Measurements from ENCODE around the gene RDH11. TPM values are rescaled to one million over a fixed set of nuclear protein-coding genes. Genes with fewer than 3 reads are reported as not detected.

Gene RDH11
- total RNA-seq, 2 donors from 2014 or later: 19.4 to 26.2 TPM

GRCh38 chr14:67735336-67736147, 40.0 kb upstream of the RDH11 start:
- H3K9me3 ChIP-seq: no peaks in the 10 kb centered on the region
- no peak overlapping the region for H3K4me3 ChIP-seq
- peak overlapping the region in 2 of 4 donors; percentile 30 to 46 for H3K27ac ChIP-seq
- no peaks in the 10 kb centered on the region for H3K36me3 ChIP-seq (replicated peaks in 1 of 2; ENCODE audit: insufficient read depth in 1 of 2, low read depth in 2 of 2)
- no peaks in the 10 kb centered on the region for H3K27me3 ChIP-seq
- WGBS, 2 donors: 36 to 50% methylated on average over 10 of the region's 10 CpGs
- no peak for ATAC-seq
- intact Hi-C loops (cut with DNase I): no loop called here
- peaks cover 43% of the 10 kb centered on the region for H3K4me1 ChIP-seq
- DNase-seq: peak; percentile 17 to 58 (median 38)
- no peak for TF ChIP-seq POLR2A (IDR thresholded peaks at IDR 0.05)
- no peak for TF ChIP-seq CTCF (IDR thresholded peaks at IDR 0.05)

GRCh38 chr14:67734675-67735074, 39.1 kb upstream of the RDH11 start:
- H3K4me1 ChIP-seq: peaks cover 41% of the 10 kb centered on the region
- H3K9me3 ChIP-seq: no peaks in the 10 kb centered on the region
- TF ChIP-seq CTCF (IDR thresholded peaks at IDR 0.05) (no peak), POLR2A (IDR thresholded peaks at IDR 0.05) (no peak)
- H3K27me3 ChIP-seq: no peaks in the 10 kb centered on the region
- 81 to 92% methylated on average over 3 of the region's 3 CpGs for WGBS, 2 donors
- no peaks in the 10 kb centered on the region for H3K36me3 ChIP-seq (replicated peaks in 1 of 2; ENCODE audit: insufficient read depth in 1 of 2, low read depth in 2 of 2)
- intact Hi-C loops (cut with DNase I): no loop called here
- H3K27ac ChIP-seq: no peak overlapping the region
- DNase-seq (no peak), ATAC-seq (no peak)
- no peak overlapping the region for H3K4me3 ChIP-seq

DNA sequence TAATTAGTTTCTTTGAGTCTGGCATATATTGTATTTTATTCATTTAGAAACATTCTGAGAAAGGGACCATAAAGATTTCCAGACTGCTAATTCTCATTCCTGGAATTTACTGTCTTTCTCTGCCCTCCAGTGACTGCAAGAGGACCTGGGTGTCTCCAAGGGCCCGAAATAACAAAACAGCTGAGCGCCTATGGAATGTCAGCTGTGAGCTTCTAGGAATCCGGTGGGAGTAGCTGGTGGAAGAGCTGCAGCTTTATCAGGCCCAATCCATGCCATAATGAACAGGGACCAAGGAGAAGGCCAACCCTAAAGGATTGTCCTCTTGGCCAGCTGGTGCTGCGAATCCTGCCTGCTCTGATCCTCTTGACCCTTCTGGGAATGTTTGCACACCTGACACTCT, 38.1 kb upstream of the RDH11 start:
- Histone ChIP-seq H3K4me3 (no peak overlapping the region), H3K27ac (no peak overlapping the region), H3K9me3 (no peaks in the 10 kb centered on the region), H3K36me3 (replicated peaks in 1 of 2; ENCODE audit: insufficient read depth in 1 of 2, low read depth in 2 of 2) (no peaks in the 10 kb centered on the region), H3K27me3 (no peaks in the 10 kb centered on the region), H3K4me1 (peaks cover 40% of the 10 kb centered on the region)
- DNase-seq (no peak), ATAC-seq (no peak)
- WGBS, 2 donors: 75 to 89% methylated on average over 4 of the region's 4 CpGs
- intact Hi-C loops (cut with DNase I): no loop called here
- TF ChIP-seq POLR2A (IDR thresholded peaks at IDR 0.05): no peak
- TF ChIP-seq CTCF (IDR thresholded peaks at IDR 0.05): no peak

DNA sequence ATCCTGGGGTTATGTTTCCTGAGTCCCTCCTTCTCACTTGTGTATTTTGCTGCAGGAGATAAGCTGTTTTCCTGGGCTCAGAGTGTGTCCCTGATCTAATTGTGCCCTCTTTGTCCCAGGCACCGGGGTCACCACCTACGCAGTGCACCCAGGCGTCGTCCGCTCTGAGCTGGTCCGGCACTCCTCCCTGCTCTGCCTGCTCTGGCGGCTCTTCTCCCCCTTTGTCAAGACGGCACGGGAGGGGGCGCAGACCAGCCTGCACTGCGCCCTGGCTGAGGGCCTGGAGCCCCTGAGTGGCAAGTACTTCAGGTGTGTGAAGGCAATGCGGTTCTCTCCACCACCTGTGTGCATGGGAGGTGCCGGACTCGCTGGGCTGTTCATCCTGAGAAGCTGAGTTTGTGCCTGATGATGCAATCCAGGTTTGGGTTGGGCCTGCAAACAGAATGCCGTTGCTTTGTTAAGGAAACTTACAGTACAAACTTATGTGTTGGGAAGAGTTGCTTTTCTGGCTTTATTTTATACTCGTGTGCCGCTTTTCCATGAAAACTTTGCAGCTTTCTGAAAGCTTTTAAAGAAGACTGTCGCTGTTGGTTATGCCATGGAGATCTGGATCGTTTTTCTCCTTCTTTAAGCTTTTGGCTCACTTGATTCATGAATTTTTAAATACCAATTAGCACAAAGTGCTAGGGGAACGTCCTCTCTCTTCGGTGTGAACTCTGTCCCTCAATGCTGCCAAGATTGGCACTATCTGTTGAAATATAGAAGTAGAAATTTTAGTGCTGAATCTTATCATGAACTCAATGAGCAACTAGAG, 33.7 kb upstream of the RDH11 start:
- no peaks in the 10 kb centered on the region for H3K27me3 ChIP-seq
- H3K27ac ChIP-seq: peak overlapping the region in 2 of 4 donors; percentile 9
- ATAC-seq (peak; percentile 82), DNase-seq (peak; percentile 41 to 56 (median 52))
- no peak overlapping the region for H3K4me3 ChIP-seq
- TF ChIP-seq POLR2A (IDR thresholded peaks at IDR 0.05): no peak
- no peak for TF ChIP-seq CTCF (IDR thresholded peaks at IDR 0.05)
- H3K4me1 ChIP-seq: peaks cover 9% of the 10 kb centered on the region
- no peaks in the 10 kb centered on the region for H3K9me3 ChIP-seq
- intact Hi-C loops (cut with DNase I): no loop called here
- H3K36me3 ChIP-seq (replicated peaks in 1 of 2; ENCODE audit: insufficient read depth in 1 of 2, low read depth in 2 of 2): no peaks in the 10 kb centered on the region
- WGBS, 2 donors: 34 to 37% methylated on average over 21 of the region's 21 CpGs
